ENCODE measurements around the gene DES. TPM values are rescaled to one million over a fixed set of nuclear protein-coding genes. Genes with fewer than 3 reads are reported as not detected.

The DES gene
- total and polyA plus RNA-seq, 2 of the 13 experiments (the other 11 are each of a cell fraction or from before 2014, with no cell fraction given): not detected

DNA sequence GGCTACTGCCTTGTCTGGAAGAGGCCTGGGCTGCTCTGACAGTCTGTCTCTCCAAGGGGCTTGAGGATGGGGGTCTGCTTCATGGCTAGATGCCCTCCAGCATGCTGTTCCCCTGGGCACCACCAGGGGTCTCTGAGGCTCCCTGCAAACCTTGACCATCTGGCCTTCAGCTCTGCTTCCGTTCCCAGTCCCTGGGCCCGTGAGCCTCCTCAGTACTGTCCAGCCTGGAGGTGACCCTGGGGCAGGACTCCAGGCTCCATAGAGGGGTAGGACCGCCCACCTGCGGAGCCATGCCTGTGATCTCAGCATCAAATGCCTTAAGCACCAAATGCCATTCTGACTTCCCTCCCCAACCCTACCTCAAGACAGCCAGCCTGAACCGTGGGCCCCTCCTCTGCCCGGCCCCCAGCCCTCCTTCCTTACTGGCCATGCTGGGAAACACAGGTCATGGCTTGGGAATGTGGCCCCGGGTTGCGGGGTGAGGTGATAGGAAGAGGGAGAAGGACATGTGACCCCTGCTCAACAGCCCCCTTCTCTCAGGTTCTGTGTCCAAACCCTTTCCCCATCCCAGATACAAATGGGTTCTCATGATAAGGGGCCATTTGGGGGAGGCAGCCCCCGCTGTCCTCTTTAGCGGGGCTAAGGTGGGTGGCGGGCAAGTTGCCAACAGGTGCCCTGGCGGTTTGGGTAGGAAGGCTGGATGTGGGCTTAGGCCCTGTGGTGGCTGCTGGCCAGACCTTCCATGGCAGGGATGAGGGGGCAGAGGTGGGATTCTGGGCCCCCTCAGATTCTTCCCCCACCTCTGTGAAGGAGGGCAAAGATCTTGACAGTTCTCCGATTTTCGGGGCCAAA is 41.5 kb downstream of the DES start (continued):
- TF ChIP-seq ZNF496 (CRISPR knock-in tag; IDR thresholded peaks at IDR 0.05; ENCODE audit: insufficient replicate concordance) (no peak), RAD51 (IDR thresholded peaks at IDR 0.05; ENCODE audit: borderline replicate concordance) (no peak), MED1 (CRISPR knock-in tag; IDR thresholded peaks at IDR 0.05) (no peak), ZNF33A (CRISPR knock-in tag; IDR thresholded peaks at IDR 0.05; ENCODE audit: borderline replicate concordance) (no peak), FOXC1 (CRISPR knock-in tag; IDR thresholded peaks at IDR 0.05; ENCODE audit: borderline replicate concordance) (no peak), DNMT3B (CRISPR knock-in tag; conservative IDR thresholded peaks at IDR 0.05) (no peak), RBFOX2 (IDR thresholded peaks at IDR 0.05; ENCODE audit: low read depth, low read length) (no peak), ATAD3A (CRISPR knock-in tag; IDR thresholded peaks at IDR 0.05) (no peak), NR2F2 (IDR thresholded peaks at IDR 0.05; ENCODE audit: borderline replicate concordance, low read depth) (no peak), TCF7 (IDR thresholded peaks at IDR 0.05; ENCODE audit: low read depth) (no peak), RAD21 (CRISPR knock-in tag; IDR thresholded peaks at IDR 0.05) (peak; percentile 51; the same call in 1 of the 2 replicates), AHR (CRISPR knock-in tag; IDR thresholded peaks at IDR 0.05) (no peak), KMT2A (CRISPR knock-in tag; IDR thresholded peaks at IDR 0.05) (no peak), AGO1 (IDR thresholded peaks at IDR 0.05; ENCODE audit: low read depth, low read length, poor library complexity, severe bottlenecking) (no peak), XBP1 (CRISPR knock-in tag; IDR thresholded peaks at IDR 0.05) (no peak), ZNF292 (CRISPR knock-in tag; IDR thresholded peaks at IDR 0.05; ENCODE audit: borderline replicate concordance, low read depth) (no peak), GABPB1 (CRISPR knock-in tag; IDR thresholded peaks at IDR 0.05) (peak; percentile 69), SMC3 (IDR thresholded peaks at IDR 0.05; ENCODE audit: low read length) (peak; percentile 78), ZNF510 (CRISPR knock-in tag; IDR thresholded peaks at IDR 0.05; ENCODE audit: low read depth) (no peak)
- TF ChIP-seq, protein P1, sequence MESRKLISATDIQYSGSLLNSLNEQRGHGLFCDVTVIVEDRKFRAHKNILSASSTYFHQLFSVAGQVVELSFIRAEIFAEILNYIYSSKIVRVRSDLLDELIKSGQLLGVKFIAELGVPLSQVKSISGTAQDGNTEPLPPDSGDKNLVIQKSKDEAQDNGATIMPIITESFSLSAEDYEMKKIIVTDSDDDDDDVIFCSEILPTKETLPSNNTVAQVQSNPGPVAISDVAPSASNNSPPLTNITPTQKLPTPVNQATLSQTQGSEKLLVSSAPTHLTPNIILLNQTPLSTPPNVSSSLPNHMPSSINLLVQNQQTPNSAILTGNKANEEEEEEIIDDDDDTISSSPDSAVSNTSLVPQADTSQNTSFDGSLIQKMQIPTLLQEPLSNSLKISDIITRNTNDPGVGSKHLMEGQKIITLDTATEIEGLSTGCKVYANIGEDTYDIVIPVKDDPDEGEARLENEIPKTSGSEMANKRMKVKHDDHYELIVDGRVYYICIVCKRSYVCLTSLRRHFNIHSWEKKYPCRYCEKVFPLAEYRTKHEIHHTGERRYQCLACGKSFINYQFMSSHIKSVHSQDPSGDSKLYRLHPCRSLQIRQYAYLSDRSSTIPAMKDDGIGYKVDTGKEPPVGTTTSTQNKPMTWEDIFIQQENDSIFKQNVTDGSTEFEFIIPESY (CRISPR knock-in tag; IDR thresholded peaks at IDR 0.05): no peak
- TF ChIP-seq, protein P2, sequence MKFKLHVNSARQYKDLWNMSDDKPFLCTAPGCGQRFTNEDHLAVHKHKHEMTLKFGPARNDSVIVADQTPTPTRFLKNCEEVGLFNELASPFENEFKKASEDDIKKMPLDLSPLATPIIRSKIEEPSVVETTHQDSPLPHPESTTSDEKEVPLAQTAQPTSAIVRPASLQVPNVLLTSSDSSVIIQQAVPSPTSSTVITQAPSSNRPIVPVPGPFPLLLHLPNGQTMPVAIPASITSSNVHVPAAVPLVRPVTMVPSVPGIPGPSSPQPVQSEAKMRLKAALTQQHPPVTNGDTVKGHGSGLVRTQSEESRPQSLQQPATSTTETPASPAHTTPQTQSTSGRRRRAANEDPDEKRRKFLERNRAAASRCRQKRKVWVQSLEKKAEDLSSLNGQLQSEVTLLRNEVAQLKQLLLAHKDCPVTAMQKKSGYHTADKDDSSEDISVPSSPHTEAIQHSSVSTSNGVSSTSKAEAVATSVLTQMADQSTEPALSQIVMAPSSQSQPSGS (CRISPR knock-in tag; IDR thresholded peaks at IDR 0.05): no peak
- TF ChIP-seq, protein P3, sequence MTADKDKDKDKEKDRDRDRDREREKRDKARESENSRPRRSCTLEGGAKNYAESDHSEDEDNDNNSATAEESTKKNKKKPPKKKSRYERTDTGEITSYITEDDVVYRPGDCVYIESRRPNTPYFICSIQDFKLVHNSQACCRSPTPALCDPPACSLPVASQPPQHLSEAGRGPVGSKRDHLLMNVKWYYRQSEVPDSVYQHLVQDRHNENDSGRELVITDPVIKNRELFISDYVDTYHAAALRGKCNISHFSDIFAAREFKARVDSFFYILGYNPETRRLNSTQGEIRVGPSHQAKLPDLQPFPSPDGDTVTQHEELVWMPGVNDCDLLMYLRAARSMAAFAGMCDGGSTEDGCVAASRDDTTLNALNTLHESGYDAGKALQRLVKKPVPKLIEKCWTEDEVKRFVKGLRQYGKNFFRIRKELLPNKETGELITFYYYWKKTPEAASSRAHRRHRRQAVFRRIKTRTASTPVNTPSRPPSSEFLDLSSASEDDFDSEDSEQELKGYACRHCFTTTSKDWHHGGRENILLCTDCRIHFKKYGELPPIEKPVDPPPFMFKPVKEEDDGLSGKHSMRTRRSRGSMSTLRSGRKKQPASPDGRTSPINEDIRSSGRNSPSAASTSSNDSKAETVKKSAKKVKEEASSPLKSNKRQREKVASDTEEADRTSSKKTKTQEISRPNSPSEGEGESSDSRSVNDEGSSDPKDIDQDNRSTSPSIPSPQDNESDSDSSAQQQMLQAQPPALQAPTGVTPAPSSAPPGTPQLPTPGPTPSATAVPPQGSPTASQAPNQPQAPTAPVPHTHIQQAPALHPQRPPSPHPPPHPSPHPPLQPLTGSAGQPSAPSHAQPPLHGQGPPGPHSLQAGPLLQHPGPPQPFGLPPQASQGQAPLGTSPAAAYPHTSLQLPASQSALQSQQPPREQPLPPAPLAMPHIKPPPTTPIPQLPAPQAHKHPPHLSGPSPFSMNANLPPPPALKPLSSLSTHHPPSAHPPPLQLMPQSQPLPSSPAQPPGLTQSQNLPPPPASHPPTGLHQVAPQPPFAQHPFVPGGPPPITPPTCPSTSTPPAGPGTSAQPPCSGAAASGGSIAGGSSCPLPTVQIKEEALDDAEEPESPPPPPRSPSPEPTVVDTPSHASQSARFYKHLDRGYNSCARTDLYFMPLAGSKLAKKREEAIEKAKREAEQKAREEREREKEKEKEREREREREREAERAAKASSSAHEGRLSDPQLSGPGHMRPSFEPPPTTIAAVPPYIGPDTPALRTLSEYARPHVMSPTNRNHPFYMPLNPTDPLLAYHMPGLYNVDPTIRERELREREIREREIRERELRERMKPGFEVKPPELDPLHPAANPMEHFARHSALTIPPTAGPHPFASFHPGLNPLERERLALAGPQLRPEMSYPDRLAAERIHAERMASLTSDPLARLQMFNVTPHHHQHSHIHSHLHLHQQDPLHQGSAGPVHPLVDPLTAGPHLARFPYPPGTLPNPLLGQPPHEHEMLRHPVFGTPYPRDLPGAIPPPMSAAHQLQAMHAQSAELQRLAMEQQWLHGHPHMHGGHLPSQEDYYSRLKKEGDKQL (CRISPR knock-in tag; IDR thresholded peaks at IDR 0.05; ENCODE audit: low read depth): no peak

Measured in HepG2 (cell line).